ENCODE data around the gene KLRF2.

DNA sequence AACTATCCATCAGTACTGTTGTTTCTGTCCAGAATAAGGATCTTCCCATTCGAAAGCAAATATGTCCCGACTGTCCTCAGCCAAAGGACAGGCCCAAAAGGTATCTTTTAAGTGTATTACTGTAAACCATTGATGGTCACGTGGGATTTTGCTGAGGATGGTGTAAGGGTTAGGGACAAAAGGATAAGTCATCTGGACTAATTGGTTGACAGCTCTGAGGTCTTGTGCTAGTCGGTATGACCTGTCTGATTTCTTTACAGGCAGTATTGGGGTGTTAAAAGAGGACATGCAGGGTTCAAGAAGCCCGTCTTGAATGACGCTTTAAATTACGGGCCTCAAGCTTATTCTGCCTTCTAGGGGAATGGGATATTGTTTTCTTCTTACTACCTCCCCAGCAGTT is 26.5 kb downstream of the KLRF2 start:
- TF ChIP-seq, protein P1, sequence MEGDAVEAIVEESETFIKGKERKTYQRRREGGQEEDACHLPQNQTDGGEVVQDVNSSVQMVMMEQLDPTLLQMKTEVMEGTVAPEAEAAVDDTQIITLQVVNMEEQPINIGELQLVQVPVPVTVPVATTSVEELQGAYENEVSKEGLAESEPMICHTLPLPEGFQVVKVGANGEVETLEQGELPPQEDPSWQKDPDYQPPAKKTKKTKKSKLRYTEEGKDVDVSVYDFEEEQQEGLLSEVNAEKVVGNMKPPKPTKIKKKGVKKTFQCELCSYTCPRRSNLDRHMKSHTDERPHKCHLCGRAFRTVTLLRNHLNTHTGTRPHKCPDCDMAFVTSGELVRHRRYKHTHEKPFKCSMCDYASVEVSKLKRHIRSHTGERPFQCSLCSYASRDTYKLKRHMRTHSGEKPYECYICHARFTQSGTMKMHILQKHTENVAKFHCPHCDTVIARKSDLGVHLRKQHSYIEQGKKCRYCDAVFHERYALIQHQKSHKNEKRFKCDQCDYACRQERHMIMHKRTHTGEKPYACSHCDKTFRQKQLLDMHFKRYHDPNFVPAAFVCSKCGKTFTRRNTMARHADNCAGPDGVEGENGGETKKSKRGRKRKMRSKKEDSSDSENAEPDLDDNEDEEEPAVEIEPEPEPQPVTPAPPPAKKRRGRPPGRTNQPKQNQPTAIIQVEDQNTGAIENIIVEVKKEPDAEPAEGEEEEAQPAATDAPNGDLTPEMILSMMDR (IDR thresholded peaks at IDR 0.05) = no peak
- TF ChIP-seq POLR2A (IDR thresholded peaks at IDR 0.05) = no peak

Data from lower leg skin (tissue), 3 donors.